AG04450 (cell line): Measurements from ENCODE around the gene IGFL1. TPM values are rescaled to one million over a fixed set of nuclear protein-coding genes. Genes with fewer than 3 reads are reported as not detected.
"Not testable (repeated sequence)": the region's sequence is repeated elsewhere in the genome, so short reads cannot be mapped to it uniquely, and the experiment has no call there.

Experiments
- CTCF ChIA-PET: fragments of 300-600, 350-600 bp; formaldehyde crosslinking; extraction: SDS; loops from one replicate; lab custom pipeline; 2022; ENCODE audit warnings: antibody characterized with exemption, inconsistent platforms; lab: Charles Lee
- POLR2A ChIA-PET: fragments of 350-600 bp; formaldehyde crosslinking; extraction: SDS; loops from one replicate; lab custom pipeline; 2021; ENCODE audit warnings: antibody characterized with exemption, inconsistent platforms; lab: Yijun Ruan, JAX
- DNase-seq: peaks from one replicate; pipeline ENCODE4 v3.0.0-alpha.2; 2011; ENCODE audit warnings: low read depth, low spot score
- H3K27ac ChIP-seq: one replicate; pipeline ENCODE4 v1.5.1; 2012; ENCODE audit warnings: low read depth, low read length, control low read depth
- H3K27me3 ChIP-seq: one replicate; pipeline ENCODE4 v1.6.0; 2012; ENCODE audit warnings: low read length; ENCODE audit not compliant: control insufficient read depth, insufficient read depth
- H3K4me3 ChIP-seq: 2 replicates; pipeline ENCODE4 v1.5.1; 2011; ENCODE audit warnings: mild to moderate bottlenecking, low read depth, low read length, control low read depth
- H3K9me3 ChIP-seq: 2 replicates; pipeline ENCODE4 v1.5.1; 2012; ENCODE audit warnings: low read length; ENCODE audit not compliant: control insufficient read depth, insufficient read depth
- polyA plus RNA-seq: library from polyadenylated mRNA; depleted of rRNA; stranded (reverse); fragments of >200 nt; gene quantifications from 2 replicates; pipeline ENCODE4 v1.2.3, GENCODE V29; 2011
- TF ChIP-seq, protein P1 (sequence below): IDR thresholded peaks from 2 replicates; pipeline ENCODE4 v1.5.1; 2011; ENCODE audit warnings: low read depth, low read length, control low read depth, inconsistent platforms

The IGFL1 gene
- polyA plus RNA-seq, 1 experiment: not detected

- TF ChIP-seq, protein P1, sequence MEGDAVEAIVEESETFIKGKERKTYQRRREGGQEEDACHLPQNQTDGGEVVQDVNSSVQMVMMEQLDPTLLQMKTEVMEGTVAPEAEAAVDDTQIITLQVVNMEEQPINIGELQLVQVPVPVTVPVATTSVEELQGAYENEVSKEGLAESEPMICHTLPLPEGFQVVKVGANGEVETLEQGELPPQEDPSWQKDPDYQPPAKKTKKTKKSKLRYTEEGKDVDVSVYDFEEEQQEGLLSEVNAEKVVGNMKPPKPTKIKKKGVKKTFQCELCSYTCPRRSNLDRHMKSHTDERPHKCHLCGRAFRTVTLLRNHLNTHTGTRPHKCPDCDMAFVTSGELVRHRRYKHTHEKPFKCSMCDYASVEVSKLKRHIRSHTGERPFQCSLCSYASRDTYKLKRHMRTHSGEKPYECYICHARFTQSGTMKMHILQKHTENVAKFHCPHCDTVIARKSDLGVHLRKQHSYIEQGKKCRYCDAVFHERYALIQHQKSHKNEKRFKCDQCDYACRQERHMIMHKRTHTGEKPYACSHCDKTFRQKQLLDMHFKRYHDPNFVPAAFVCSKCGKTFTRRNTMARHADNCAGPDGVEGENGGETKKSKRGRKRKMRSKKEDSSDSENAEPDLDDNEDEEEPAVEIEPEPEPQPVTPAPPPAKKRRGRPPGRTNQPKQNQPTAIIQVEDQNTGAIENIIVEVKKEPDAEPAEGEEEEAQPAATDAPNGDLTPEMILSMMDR: peak; percentile 78
- POLR2A ChIA-PET: no interaction called here
- peak; percentile 57 for DNase-seq
- Histone ChIP-seq H3K4me3 (no peak overlapping the region), H3K27ac (no peak overlapping the region), H3K27me3 (peaks cover 35% of the 10 kb centered on the region), H3K9me3 (no peaks in the 10 kb centered on the region)
- CTCF ChIA-PET: interaction anchor here (0.5 to 10.1 kb wide), 18 partner anchors 8 to 248 kb away, joined by 3 to 122 read pairs (median 3); no protein-coding TSS in a partner anchor
Observed at GRCh38 chr19:46265217-46265828, 35.8 kb downstream of the IGFL1 start.

GRCh38 chr19:46269101-46269500, 39.6 kb downstream of the IGFL1 start:
- H3K27me3 ChIP-seq: peaks cover 18% of the 10 kb centered on the region
- ChIA-PET CTCF (interaction anchor here (1.2 to 10.1 kb wide), 4 partner anchors 11 to 242 kb away, joined by 3 to 122 read pairs (median 7); no protein-coding TSS in a partner anchor), POLR2A (no interaction called here)

GRCh38 chr19:46270521-46271256, 41.1 kb downstream of the IGFL1 start:
- TF ChIP-seq, protein P1: no peak
- no peak for DNase-seq
- Histone ChIP-seq H3K4me3 (no peak overlapping the region), H3K9me3 (no peaks in the 10 kb centered on the region), H3K27ac (no peak overlapping the region), H3K27me3 (peaks cover 10% of the 10 kb centered on the region)
- ChIA-PET CTCF (interaction anchor here (0.6 to 1.3 kb wide), 4 partner anchors 10 to 242 kb away, joined by 3 to 8 read pairs (median 3); no protein-coding TSS in a partner anchor), POLR2A (no interaction called here)

More at GRCh38 chr19:46269101-46269500, 39.6 kb downstream of the IGFL1 start:
- no peaks in the 10 kb centered on the region for H3K9me3 ChIP-seq
- TF ChIP-seq, protein P1: no peak
- no peak for DNase-seq
- H3K4me3 ChIP-seq: no peak overlapping the region
- H3K27ac ChIP-seq: no peak overlapping the region

- TF ChIP-seq, protein P1: no peak
- Histone ChIP-seq H3K9me3 (no peaks in the 10 kb centered on the region), H3K27me3 (peaks cover 9% of the 10 kb centered on the region), H3K27ac (no peak overlapping the region), H3K4me3 (no peak overlapping the region)
- no peak for DNase-seq
- POLR2A ChIA-PET: no interaction called here
- CTCF ChIA-PET: interaction anchor here (0.6 to 1.4 kb wide), 4 partner anchors 9 to 245 kb away, joined by 3 to 13 read pairs (median 4); no protein-coding TSS in a partner anchor
Observed at GRCh38 chr19:46271481-46272197, 42.1 kb downstream of the IGFL1 start.

GRCh38 chr19:46273931-46274330, 44.4 kb downstream of the IGFL1 start:
- H3K27me3 ChIP-seq, POLR2A ChIA-PET, H3K9me3 ChIP-seq, H3K27ac ChIP-seq, H3K4me3 ChIP-seq, DNase-seq, CTCF ChIA-PET: not testable (repeated sequence)
